HT-29 (cell line): ENCODE measurements around the gene ATP6V0D1. TPM values are rescaled to one million over a fixed set of nuclear protein-coding genes. Genes with fewer than 3 reads are reported as not detected.
A peak's percentile ranks its signal among the peaks of the same experiment; 100 is the strongest.
"Not testable (repeated sequence)": the region's sequence is repeated elsewhere in the genome, so short reads cannot be mapped to it uniquely, and the experiment has no call there.

Experiments
- DNase-seq: peaks from one replicate; pipeline ENCODE4 v3.0.0-alpha.2; 2015; ENCODE audit warnings: low spot score
- total RNA-seq: library from RNA; depleted of rRNA; stranded (reverse); fragments of >200 nt; shearing (Covaris generic); gene quantifications from 2 replicates; pipeline ENCODE4 v1.2.3, GENCODE V29; 2014

ATP6V0D1 gene
- total RNA-seq, 1 experiment from 2014 or later, result 99.5 TPM

DNA sequence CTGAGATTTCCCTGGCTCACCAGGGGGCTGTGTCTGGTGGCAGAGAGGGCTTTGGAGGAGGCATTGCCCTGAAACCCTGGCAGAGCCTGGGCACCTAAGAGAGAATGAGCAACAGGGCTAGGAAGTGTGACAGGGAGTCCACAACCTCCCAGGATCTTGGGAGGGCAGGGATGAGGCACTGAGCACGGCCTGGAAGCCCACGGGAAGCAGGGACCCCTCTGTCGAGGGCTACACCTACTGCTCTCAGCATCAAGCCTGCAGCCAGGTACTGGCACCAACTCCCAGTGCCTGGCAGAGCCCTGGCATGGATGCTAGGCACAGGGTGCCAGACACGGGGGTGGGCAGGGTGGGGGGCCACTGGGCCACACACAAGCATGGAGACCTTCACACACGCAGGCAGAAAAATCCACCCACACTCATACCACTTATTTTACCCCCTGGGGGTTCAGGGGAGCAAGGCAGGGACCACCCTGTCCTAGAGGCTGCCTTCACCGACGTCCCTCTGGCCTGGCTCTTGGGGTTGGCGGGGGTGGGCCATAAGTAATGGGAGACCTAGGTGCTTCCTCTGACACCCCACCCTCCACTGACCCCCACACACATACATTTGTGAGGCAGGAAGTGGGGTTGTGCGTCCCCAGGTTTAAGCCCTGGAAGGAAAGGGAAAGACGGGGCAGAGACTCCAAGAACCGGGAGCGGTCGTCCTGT is 51.0 kb downstream of the ATP6V0D1 start:
- DNase-seq, result no peak

DNA sequence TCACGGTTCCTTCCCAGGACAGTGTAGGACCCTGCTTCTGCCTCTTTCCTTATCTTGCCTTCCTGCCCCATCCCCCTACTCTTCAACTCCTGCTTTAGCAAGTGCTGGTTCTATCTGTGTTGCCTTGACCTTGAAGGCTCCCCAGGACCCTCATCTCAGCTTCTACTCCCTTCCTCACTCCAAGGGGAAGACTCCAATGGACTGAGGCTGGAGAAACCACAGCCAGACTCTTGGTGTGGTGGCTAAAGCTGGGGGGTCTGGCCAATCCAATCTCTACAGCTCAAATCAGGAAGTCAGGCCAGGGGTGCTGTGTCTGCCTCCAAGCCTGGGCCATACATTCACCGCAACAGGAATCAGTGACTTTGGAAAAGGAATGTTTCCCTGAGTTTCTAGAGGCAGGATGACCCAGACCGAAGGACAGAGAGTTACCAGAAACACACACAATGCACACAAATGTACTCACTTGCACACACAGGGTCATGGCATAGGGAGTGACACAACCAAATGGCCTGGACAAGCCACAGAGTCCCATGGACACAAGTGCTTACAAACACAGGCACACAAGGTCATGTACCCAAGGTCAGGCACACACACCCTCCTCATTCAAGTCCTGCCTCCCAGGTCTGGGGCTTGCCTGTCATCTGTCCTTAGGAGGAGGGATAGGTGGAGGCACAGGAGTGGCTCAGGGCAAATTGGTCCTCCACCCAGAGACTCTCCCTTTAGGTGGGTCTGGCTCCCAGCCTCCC is 51.7 kb downstream of the ATP6V0D1 start:
- no peak for DNase-seq

DNA sequence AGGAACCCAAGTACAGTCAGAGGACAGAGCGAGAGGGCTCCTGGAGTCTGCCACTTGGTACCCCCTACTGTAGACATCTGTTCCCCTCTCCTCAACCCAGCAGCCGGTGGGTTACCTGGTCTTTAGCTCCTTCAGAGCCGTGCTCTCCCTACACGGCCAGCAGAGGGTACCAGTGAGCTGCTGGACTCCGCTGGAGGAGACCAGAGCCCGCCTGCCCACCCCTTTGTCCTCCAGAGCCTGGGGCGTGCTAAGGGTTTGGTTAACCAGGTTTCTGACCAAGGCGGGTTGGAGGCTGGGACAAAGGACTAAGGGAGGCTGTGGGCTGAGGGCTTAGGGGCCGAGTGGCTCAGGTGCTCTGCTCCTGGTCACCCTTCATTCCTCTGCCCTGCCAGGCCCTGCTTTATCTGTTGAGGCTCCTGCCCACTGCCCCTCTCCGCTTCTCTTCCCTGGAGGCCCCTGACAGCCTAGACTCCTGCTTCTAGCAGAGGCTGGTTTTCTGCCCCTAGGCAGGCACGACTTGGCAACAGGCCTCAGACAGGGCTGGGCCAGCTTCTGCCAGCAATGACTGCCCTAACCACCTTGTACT is 52.7 kb downstream of the ATP6V0D1 start:
- DNase-seq, result peak; percentile 83

DNA sequence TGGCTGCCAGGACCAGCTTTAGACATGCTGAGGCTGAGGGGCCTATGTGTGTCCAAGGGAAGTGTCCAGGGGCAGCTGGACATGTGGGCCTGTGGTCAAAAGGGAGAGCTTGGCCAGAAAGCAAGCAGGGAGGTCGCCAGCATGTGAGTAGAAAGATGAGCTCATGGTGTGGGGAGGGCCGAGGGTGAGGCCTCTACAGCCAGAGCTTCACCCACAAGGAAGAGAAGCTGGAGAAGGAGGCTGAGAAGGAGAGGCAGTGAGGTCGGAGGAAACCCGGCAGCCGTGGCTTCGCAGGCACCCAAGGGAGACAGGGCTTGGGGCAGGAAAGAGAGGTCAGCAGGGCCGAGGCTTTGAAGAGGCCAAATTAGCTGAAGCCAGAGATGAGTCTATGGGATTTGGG is 54.0 kb downstream of the ATP6V0D1 start:
- DNase-seq, result no peak

DNA sequence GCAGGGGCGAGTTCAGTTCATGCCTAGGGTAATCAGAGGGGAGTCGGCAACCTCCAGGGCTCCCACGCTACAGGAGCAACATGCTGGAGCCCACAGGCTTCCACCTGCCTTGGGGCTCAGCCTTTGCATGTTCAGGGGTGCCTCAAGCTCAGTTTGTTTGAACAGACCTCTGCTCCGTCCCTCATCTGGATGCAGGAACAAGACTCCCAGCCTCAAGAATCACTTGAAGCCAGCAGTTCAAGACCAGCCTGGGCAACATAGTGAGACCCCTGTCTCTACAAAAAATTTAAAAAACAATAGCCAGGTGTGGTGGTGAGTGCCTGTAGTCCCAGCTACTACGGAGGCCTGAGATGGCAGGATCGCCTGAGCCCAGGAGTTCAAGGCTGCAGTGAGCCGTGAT is 54.9 kb downstream of the ATP6V0D1 start:
- DNase-seq, result no peak

DNA sequence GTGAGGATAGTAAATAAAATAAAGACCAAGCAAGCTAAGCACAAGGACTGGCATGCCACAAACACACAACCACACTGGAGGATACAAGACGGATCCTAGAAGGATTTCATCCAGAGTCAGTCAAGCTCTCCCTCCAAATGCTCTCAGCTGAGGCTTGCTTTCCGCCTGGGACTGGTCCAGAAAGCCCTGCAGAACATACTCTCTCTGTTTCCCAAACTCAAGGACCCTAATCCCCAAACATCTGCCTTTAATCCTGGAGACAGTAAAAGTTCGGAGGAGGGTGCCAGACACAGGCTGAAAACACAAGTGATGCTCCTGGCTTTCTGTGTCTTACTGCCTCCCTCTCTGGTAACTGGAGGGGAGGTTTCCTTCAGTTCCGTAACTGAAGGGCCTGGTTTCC is 55.4 kb downstream of the ATP6V0D1 start:
- DNase-seq, result no peak

DNA sequence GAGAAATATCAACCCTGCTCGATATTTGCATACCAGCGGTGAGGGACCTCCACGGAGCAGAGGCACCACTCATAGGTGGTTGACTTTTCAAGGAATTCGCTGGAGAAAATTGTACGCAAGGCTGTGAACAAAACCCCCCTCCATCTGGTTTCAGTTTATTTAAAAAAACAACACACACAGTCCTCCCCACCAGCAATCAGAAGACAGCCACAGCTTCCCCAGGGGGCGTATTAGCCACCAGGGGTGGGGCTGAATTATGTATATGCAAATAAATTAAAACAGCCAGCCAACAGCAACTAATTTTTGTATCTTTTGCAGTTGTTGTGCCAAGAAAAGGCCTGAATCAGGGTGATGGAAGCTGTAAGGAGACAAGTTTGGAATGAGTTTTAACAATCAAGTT is 55.9 kb downstream of the ATP6V0D1 start:
- no peak for DNase-seq

DNA sequence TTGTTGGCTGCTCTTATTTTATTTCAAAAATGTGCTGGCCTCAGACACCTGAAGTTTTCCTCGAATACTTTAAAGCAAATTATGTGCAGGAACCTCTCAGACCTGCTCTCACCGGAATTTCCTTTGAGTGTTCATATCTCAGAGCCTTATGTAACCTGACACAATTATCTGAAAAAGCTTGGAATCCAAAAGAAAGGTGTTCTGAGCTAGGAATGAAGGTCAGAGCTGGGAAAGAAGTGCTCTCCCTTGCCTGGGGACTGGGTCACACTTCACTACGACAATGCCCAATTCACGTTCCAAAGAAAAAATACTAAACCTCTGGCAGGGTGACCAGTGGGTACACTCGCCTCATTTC is 56.7 kb downstream of the ATP6V0D1 start:
- no peak for DNase-seq

DNA sequence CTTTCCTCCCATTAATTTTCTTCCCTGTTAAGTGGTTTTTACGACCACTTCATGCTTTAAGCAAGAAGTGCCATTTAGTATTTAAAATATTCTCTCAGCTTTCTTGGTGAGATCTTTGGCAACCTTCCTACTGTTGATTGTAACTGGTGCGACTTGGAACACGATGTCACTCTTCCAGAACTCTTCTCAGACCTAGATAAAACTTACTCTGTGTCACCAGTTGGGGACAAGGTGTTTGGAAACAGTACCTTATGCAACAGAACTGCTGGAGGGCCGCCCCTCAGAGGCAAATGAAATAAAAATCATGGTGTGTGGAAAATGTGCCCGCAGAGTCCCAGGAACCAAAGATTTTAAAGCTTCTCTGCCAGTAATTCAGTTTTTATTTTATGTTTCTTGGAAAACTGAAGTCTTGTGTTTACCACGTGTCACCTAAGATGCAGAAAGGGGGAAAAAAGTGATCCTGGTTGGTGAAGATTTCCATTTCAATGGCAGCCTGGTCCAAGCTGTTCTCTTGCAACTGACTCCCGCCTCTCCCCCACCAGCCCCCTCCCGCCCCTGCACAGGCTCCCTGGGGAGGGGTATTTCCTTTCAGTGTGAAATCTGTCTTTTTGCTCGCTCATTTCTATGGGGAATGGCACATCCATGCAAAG is 57.2 kb downstream of the ATP6V0D1 start:
- no peak for DNase-seq

DNA sequence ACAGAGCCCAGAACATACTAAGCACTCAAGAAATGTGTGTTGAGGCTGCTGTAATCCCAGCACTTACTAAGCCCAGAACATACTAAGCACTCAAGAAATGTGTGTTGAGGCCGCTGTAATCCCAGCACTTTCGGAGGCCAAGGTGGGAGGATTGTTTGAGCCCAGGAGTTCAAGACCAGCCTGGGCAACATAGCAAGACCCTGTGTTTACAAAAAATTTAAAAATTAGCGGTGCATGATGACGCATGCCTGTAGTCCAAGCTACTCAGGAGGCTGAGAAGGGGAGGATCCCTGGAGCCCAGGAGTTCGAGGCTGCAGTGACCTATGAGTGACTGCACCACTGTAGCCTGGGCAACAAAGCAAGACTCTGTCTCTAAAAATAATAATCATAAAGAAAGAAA is 57.9 kb downstream of the ATP6V0D1 start:
- DNase-seq, result no peak

DNA sequence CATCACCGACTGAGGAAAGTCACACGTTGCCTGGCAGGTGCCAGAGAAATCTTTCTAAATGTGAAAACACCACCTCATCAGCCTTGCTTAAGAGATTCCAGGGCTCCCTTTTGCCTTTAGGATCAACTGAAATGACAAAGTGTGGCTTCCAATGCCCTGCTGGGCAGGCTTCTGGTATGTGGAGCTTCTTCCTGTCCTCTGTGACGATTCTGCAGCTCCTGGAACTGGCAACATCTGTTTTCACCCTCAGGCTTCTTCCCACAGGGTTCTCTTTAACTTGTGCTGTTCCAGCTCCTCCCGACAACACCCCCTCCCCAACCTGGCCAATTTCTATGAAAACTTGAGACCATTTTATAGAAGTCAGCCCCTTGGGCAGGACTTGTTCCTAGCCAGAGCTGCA is 59.9 kb downstream of the ATP6V0D1 start:
- no peak for DNase-seq

DNA sequence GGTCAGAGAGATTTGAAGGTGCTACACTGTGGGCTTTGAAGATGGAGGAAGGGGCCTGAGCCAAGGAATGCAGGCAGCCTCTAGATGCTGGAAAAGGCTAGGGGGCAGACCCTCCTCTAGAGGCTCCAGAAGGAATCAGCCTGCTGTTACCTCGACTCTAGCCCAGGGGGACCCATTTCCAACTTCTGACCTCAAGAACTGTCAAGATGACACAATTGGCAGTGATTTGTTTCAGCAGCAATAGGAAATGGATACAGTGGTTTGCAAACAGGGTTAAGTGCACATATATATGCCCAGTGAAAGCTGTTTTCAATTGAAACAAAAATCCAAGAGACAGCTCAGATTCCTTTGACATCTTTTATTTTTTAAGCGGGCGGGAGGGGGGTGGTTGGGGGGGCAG is 61.0 kb downstream of the ATP6V0D1 start:
- no peak for DNase-seq

DNA sequence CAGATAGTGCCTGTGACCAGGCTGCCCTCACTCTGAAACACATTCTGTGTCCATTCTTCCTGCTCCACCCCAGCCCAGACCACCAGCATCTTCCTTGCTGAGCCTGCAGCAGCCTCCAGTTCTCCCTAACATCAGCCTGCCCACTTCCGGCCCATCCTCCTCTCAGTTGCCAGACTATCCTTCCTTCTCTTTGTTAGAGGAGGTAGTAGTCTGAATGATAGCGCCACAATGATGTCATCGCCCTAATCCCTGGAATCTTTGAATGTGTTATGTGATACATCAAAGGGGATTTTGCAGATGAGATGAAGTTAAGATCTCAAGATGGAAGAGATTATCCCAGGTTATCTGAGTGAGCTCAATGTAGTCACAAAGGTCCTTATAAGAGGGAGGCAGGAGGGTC is 61.5 kb downstream of the ATP6V0D1 start:
- no peak for DNase-seq

DNA sequence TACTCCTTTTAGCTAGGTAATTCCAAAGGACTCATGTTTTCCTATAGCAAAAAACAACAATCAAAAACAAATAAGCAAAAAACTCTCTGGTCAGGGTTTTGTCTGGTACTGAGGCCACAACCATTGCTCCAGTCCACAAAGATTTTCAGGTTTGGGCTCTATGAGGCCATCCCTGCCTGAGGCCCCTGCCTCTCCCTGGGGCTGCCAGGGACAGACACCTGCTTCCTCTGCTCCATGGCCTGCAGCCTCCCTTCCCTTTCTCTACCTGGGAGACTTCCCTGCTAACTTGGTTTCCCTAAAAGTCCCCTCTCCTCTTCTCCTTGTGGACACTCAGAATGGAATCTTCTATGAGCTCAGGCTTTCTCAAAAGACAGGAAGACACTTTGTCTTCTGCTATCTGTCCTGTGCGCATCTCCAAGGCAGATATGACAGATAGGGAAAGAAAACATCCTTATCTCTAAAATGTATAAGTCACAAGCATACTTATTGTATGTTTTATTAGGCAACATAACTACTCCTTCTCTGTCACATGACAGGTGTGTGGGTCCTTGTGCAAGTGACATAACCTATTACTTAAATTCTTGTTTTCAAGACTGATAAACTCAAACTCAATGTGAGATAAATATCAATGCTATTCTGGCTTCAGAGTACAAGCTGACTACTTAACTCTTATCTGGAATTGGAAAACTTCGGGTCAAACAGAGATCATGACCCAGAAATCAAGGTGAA is 63.5 kb downstream of the ATP6V0D1 start:
- no peak for DNase-seq

DNA sequence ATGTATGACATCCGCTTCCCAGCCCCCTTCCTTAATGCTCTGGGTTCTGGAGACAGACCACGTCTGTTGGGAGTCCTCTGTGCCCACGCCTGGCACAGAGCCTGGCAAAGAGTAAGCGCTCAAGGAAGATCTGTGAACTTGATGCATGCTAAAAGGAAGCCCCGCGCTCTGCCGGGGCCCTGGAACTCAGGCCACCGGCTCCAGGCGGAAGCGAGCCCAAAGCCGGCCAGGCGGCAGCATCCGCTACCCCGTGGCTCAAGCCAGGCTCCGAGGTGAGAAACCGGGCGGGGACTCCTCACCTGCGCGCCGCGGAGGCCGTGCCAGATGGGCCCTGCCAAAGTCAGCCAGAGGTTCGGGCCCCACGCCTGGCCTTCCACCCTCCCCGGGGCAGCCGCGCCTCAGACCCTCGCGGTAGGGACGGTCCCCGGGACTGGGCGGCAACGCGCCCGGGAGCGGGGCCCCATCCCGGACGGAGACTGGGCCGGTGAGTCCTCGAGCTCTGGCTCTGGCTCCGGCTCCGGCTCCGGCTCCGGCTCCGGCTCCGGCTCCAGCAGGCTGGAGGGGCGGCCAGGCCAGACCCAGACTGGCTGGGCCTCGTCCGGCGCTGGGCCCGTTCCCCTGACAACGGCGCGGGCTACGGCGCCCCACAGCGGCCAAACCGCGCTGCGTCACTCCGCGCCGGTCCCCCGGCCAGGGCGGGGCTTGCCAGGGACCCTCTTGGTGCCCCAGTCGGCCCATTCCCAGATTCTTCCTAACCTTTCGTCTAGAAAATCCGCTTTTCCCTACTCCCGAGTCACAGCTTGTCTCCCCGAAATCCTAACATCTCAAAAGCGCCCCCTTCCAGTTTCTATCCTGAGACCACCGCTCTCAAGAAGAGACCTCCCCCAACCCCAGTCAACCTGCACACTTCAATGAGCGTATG is 64.8 kb downstream of the ATP6V0D1 start, which contains the start of gene ZDHHC1:
Gene ZDHHC1, minus strand, starts transcription at position 606 of the 922 bp plus-strand sequence. CDS start 8,702 bp downstream, outside the sequence.
- peak; percentile 60 for DNase-seq

DNA sequence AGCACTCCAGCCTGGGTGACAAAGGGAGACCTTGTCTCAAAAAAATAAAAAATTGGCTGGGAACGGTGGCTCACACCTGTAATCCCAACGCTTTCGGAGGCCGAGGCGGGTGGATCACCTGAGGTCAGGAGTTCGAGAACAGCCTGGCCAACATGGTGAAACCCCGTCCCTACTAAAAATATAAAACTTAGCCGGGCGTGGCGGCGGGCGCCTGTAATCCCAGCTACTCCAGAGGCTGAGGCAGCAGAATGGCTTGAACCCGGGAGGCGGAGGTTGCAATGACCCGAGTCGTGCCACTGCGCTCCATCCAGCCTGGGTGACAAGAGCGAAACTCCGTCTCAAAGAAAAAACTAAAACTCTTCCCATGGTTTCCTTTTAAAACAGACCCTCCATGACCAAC is 65.5 kb downstream of the ATP6V0D1 start:
- DNase-seq, result not testable (repeated sequence)

DNA sequence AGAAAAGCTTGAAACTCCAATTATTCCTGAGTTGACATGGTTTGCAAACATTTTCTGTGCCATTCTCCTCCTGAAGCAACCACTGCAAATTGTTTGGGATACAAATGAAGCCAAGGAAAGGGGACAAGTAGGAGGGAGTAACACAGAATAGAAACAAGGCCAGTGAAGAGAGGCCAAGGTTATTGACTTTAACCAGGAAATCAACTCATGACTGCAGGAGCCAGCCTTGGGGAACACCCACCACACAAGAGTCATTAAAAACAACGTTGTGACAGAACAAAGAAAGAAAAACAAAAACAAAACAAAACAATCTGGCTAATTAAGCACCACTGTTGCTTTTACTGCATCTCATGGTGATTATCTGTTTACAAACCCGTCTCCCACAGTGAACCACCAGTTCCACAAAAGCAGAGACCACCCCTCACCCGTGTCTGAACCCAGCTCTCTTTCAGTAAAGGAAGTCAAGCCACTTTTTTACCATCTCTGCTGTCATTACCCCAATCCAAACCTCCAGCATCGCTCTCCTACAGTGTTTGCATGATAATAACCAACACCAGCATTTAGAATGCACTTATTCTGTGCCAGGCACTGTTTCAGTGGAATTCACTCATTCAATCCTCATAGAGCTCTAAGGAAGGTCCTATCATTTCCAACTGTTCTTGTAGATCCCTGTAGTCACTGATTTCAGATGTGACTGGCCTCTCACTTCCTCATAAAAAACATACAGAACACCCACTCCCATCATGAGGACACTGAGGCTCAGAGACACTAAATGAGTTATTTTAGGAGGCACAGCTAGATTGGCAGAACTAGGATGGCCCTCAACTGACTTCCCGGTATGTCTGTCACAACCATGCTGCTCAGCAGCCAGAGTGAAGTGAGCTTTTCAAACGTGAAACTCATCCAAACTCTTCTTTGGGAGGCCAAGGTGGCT is 66.7 kb downstream of the ATP6V0D1 start:
- no peak for DNase-seq

DNA sequence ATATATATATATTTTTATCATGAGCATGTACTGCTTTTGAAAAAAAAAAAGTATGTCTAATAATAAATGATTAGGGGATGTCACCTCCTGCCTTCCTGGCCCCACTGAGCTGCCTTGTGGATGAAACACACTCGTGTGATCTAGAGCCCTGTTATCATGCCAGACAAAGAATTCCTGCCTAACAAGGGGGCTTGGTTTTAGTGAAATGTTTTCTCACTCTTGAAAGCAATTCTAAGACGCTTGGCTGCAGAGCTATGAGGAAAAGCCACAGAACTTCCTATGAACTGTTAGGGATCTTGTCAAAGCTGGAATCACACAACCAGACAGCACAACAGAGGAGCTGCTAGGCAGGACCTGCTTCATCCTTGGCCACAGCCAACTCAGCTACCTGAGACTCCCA is 68.7 kb downstream of the ATP6V0D1 start:
- DNase-seq, result no peak

DNA sequence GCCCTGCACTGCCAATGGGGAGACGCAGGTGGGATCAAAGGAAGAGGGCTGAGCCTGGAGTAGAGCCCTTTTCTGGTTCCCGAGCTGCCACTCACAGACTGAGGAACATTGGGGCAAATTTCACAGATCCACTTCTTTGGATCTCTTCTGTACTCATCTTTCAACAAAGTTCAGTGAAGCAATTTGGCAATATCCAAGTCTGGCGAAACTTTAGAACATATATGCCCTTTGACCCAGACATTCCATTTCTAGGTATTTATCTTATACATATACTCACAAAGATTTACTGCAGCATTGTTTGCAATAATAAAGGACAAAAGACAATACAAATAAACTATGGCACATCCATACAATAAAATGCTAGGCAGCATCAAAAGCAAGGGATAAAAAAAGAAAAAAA is 69.6 kb downstream of the ATP6V0D1 start:
- no peak for DNase-seq
